GM18519 (cell line): ENCODE data around the gene PLEKHG4B.

Experiments used
- ATAC-seq: cut with Tn5 transposase; IDR thresholded peaks from one replicate; pipeline ENCODE4 v1.9.1; 2021; ENCODE audit warnings: mild to moderate bottlenecking, moderate library complexity; ENCODE audit not compliant: unreplicated experiment, low FRiP score

PLEKHG4B gene

GRCh38 chr5:128446-128845 lies 36.5 kb downstream of the PLEKHG4B start:
- ATAC-seq = no peak

- ATAC-seq = no peak
These were observed 37.2 kb downstream of the PLEKHG4B start for GRCh38 chr5:129148-129547.

GRCh38 chr5:129820-130219 lies 37.9 kb downstream of the PLEKHG4B start:
- no peak for ATAC-seq

- ATAC-seq = no peak
These were observed 38.7 kb downstream of the PLEKHG4B start for GRCh38 chr5:130601-131131.

GRCh38 chr5:136901-137300 lies 44.9 kb downstream of the PLEKHG4B start:
- ATAC-seq = no peak

- no peak for ATAC-seq
These were observed 45.8 kb downstream of the PLEKHG4B start for GRCh38 chr5:137741-138140.

- no peak for ATAC-seq
These were observed 47.0 kb downstream of the PLEKHG4B start for GRCh38 chr5:138936-139335.

- no peak for ATAC-seq
These were observed 47.8 kb downstream of the PLEKHG4B start for GRCh38 chr5:139579-140442.

- ATAC-seq = no peak
These were observed 48.5 kb downstream of the PLEKHG4B start for GRCh38 chr5:140443-140829.

GRCh38 chr5:141211-141610 lies 49.2 kb downstream of the PLEKHG4B start:
- ATAC-seq = no peak

- ATAC-seq = no peak
These were observed 49.8 kb downstream of the PLEKHG4B start for GRCh38 chr5:141761-142160.

- no peak for ATAC-seq
These were observed 50.4 kb downstream of the PLEKHG4B start for GRCh38 chr5:142246-142810.

GRCh38 chr5:143041-143440 lies 51.1 kb downstream of the PLEKHG4B start:
- ATAC-seq = no peak

GRCh38 chr5:144941-145340 lies 53.0 kb downstream of the PLEKHG4B start:
- no peak for ATAC-seq

GRCh38 chr5:145585-146323 lies 53.8 kb downstream of the PLEKHG4B start:
- ATAC-seq = no peak

GRCh38 chr5:147751-148150 lies 55.8 kb downstream of the PLEKHG4B start:
- no peak for ATAC-seq

- ATAC-seq = no peak
These were observed 57.9 kb downstream of the PLEKHG4B start for GRCh38 chr5:149745-150485.

GRCh38 chr5:150746-151145 lies 58.8 kb downstream of the PLEKHG4B start:
- ATAC-seq = no peak

- ATAC-seq = no peak
These were observed 60.1 kb downstream of the PLEKHG4B start for GRCh38 chr5:152077-152476.

- ATAC-seq = no peak
These were observed 61.3 kb downstream of the PLEKHG4B start for GRCh38 chr5:153256-153655.

- no peak for ATAC-seq
These were observed 62.3 kb downstream of the PLEKHG4B start for GRCh38 chr5:154236-154635.
